CD4-positive, alpha-beta T cell treated with Interleukin-15 for 1 hour (primary cell): ENCODE measurements around the gene PARD3B.

Source experiments
- DNase-seq: peaks from one replicate; pipeline ENCODE4 v3.0.0-alpha.2; 2020

The PARD3B gene

DNA sequence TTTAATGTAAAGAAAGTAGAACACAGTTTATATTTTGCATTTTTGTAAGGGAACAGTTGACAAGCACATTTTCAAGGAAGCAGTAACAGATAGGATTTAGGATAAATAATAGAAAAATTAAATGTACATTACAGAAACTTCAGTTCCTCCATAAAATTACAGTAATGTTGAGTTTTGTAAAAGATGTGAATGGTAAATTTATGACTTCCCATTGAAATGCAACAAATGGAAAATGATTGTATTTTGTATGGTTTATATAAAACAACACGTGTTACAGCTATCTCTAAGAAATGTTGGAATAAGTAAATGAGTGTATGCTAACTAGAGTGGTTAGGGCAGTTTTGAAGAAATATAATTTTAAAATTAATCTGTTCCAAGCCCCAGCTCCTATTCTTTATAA is 227.3 kb downstream of the PARD3B start:
- DNase-seq, result no peak

DNA sequence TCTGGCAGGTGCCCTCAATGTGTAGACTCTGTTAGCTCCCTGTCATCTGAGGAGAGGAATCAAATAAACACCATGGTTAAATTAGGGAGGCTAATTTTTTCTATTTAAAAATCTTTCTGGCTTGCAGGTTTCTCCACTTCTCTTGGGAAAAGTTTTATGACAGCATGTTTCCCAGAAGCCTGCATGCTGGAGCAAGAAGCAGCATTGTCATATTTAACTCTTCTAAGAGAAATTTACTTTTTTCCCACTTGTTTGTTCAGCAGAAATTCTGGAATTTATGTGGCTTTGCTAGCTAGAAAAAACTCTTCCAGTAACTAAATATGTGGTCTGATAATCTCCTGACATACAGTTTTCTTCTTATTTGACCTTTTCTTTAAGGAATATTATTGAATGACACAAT is 230.5 kb downstream of the PARD3B start:
- no peak for DNase-seq

DNA sequence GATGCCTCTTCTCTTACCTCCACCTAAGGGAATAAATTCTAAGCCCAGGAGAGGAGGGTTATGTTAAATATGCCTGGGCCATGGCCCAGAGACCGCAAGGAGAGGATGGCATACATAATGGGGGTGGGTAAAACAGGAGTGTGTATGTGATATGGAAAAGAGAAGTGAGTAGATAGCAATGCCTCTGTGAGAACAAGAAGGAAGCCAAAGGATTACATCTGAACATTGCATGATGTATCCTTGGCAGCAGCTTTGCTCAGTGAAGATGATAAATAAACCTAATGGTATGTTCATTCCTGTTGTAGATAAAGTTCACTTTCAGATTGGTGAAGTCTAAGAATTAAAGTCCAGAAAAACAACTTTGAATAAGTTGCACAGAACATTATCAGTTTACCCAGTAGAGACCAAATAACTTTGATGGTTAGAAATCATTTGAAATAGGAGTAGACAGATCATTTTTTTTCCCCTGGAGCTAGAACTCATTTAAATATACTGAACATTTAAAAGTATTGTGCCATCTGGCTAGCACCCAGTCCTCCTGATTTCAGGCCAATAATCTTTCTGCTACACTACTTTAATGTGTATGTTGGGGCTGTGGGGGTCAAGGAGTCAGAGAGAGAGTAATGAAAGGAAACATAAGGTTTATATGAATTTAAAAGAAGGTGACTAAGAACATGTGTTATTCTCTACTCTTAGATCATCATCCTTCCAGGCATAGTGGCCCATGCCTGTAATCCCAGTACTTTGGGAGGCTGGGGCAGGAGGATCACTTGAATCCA is 231.7 kb downstream of the PARD3B start:
- no peak for DNase-seq

DNA sequence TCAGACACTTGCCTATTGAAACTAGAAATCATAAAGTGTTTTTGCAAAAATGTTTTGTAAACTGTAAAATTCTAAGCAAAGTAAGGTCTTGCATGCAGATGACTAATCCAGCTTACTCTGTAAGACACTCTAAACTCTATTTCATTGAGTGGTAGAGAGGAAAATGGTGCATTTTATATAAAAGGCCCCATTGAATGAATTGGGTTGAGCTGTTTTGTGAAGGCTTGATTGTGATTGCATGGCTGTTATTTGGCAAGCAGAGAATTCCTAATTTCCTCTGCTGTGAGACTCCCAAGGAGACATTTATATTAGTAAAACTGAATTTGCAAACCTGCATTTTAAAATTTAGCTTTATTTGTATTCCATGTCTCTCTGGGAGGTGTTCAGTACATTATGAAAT is 234.5 kb downstream of the PARD3B start:
- no peak for DNase-seq

DNA sequence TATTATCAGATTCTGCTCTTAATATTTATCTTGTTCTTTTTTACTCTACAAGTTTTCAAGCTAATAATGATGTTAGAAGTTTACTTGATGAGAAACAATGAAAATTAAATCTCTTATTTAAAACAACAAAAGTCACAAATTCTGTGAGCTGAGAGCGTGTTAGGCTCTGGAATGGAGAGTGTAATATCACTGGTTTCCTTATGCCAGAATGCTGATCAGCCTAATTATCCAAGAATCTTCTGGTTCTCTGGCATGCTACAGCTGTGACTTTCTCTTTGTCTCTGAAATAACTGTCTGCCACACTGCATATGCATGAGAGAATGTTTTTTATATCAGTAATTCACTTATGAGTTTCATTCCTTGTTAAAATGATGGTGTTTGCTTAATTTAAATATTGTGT is 236.7 kb downstream of the PARD3B start:
- DNase-seq, result no peak

DNA sequence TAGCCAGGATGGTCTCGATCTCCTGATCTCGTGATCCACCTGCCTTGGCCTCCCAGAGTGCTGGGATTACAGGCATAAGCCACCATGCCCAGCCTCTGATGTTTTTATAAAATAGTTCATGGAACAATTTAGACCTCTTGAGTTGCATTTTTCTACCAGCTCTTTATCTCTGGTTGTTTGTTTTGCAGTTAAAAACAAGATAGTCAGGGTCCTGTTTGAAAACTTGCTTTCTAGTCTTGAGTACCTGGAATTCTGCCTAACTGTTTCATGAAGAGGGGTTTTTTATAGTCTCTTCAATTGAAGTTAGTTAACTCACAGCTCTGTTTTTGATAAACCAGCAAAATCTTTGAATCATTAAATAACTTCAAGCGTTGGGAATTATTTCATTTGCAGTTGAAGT is 244.8 kb downstream of the PARD3B start:
- no peak for DNase-seq

DNA sequence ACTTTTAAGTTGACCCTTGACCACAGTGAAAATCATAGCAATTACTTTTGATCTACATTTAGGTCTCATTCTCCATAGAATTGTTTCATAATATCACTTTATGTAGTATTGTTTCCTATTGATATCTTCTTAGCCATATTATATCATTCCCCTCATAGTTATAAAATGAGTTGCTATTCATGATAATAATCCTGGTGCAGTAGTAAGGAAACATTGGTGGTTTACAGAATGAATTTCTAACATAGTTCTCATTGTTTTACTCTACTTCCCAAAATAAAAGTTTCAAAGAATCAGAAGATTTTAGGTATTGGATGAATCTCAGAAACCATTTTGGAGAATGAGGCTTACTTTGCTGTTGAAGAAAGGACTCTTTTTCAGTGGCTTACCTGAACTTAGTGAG is 246.0 kb downstream of the PARD3B start:
- DNase-seq, result no peak

DNA sequence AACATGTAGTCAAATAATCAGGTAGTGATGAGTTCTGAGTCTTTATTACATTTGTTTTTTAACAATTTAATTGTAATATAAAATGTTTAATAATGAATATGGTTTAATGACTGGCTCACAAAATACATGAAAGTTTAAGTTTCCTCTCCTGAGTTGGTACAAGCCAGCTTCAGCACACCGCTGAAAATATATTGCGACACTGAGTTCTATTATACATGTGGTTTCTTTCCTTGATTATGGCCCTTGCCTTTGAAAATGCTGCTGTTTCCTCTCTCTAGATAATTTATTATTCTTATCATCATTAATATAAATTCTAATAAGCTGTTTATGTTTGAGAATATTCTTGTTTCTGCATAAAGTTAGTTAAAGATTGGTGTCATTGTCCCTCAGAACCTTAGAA is 249.3 kb downstream of the PARD3B start:
- no peak for DNase-seq

DNA sequence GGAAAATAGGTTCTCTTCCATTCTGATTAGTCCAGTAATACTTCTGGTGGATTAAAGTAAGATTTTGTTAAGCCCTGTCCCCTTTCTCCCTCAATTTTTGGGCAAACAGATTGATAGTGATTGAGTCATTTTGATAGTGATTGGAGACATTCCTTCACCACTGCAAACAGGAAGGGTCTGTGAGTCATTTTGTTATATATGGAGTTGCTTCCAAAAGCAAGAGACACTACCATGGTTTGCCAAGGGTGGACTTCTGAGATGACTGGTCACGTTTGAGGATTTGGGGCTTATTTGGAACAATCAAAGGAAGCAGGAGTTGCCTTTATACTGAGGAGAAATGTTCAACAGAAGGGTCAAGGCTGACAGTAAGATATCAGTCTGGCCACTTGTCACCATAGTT is 249.9 kb downstream of the PARD3B start:
- DNase-seq, result no peak

DNA sequence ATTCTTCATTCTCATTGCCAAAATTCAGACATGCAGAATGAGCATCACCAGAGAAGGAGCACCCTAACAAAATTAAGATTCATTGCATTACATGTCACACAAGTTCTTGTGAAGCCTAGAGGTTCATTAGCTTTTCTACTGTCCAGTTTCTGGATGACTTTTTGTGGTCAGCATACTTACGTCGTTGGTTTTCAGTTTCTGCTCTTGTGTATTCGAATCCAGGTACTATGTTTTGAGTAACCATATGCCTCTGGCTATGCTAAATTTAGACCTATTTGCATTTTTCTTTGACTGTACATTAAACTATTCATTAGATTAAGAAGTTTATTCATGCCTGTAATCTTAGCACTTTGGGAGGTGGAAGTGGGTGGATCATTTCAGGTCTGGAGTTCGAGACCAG is 251.3 kb downstream of the PARD3B start:
- DNase-seq, result no peak

DNA sequence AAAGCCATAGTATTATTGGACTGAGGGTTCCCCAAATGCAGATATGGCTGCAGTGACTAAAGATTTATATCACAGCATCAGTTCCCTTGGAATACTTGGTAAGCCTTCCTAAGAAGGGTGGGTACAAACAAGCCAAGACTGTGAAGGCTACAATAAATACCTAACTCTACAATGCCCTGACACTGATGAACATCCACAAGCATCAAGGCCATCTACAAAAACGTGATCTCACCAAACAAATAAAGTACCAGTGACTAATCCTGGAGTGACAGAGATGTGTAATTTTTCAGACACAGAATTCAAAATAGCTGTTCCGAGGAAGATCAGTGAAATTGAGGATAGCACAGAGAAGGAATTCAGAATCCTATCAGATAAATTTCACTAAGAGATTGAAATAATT is 254.5 kb downstream of the PARD3B start:
- no peak for DNase-seq

DNA sequence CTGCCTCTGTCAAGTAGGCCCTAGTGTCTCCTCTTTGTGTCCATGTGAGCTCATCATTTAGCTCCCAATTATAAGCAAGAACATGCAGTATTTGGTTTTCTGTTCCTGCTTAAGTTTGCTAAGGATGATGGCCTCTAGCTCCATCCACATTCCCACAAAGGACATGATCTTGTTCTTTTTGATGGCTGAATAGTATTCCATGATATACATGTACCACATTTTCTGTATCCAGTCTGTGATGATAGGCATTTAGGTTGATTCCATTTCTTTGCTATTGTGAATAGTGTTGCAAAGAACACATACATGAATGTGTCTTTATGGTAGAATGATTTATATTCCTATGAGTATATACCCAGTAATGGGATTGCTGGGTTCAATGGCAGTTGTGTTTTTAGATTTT is 263.2 kb downstream of the PARD3B start:
- DNase-seq, result no peak

DNA sequence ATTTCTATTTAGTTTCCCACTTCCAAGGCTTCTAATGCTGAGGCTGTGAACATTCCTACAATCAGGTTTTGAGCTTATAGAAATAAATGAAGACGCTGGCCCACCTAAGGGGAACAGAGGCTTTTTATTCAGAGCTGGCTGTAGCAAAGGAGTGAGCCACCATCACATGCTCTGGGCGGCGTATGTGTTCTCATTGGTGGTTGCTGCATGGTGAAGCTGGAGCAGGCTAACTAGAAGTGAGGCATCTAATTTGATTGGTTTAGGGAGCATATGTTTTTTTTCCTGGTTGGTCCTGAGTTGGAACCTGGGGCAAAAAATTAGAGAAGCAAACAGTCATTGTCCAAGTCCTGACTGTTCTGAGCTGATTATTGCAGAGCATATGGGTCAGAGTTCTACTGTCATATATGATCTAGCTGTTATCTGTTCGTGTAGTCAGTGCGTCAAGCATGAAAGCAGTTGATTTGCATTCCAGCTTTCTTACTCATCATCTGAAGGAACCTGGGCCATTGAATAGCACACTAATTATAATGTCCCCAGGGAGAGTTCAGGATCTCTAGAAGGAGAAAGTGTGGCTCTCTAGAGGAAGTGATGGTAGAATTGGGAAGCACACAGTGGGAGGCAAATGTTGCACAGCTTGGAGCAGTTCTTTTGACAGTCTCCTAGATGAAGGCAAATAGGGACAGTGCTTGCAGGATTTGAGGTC is 279.6 kb downstream of the PARD3B start:
- no peak for DNase-seq

DNA sequence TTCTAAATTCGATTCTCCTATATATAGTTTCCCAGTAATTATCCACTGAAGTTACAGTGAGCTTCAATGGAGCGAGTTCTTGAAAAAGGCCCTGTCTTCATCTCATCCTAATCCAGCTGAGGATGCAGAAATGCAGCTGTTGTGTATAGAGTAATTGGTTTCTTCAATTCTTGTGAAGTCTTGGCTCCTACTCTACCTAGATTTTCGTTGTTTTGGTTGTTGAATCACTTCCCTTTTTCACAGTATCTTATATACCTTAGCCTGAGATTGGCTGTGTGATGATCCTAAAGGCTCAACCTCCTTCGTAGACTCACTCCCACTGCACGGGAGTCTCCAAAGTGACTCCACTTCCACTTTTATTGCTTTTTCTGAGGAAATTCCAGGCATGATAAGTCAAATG is 280.4 kb downstream of the PARD3B start:
- no peak for DNase-seq

DNA sequence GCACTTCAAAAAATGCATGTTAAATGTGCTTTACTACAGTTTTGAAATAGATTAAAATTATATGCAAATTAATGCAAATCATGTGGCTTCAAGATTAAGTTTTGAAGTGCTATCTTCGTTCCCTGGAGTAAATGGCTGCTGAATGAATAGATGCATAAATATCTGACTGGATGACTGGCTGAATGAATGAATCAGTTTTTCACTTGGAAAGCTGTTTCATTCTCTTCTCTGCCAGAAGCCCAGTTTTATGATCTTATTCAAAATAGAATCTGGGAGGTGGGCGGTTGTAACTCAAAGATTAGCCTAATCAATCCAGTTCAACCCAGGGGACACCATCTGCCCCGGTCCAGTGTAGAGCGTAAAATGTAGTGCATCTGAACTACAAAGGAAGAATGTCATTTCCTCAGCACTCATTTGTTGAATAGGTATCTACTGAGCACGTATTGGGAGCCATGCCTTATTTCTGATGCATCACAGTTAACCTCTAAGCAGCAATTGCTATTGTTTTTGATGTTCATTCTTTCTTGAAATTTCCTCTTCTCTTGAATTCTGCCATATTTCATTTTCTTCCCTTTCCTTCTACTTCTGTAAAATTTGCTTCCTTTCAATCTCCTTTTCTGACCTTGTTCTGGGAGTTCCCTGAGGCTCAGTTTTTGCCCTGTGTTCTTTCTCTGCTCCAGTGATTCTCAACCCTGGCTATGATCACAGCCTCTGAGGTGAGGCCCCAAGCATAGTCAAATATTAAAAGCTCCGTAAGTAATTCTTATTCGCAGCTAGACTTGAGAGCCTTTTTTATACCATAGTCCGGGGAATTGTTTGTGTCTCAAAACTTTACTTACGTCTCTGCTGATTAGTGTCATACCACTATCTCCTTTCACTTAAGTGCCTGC is 282.7 kb downstream of the PARD3B start:
- no peak for DNase-seq

DNA sequence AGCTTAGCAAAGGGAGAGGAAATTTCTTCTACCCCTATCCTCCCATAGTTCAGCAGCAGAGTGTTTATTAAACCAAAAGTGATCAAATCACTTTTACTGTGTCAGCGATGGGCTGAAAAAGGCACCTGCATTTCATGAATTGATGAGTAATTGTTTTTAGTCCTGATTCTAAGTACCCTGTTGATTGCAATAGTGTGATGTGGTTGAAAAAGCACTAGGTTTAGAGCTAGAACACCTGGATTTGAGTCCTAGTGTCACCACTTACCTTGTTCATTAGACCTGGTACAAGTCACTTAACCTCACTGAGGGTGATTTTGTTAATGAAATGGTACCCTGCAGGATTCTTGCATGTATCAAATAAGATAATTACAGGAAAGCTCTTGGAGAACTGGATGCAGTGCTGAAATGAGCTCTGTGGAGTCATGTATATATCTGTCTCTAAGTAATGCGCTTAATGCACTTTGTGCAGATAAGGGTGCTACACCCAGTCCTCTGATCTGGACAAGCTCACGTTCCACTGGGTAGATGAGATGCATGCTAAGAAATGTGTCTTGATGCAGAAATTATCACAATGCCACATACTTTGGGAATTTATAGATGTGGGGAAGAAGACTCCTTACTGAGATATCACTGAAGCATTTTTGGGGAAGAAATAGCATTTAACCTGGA is 289.6 kb downstream of the PARD3B start:
- DNase-seq, result no peak

DNA sequence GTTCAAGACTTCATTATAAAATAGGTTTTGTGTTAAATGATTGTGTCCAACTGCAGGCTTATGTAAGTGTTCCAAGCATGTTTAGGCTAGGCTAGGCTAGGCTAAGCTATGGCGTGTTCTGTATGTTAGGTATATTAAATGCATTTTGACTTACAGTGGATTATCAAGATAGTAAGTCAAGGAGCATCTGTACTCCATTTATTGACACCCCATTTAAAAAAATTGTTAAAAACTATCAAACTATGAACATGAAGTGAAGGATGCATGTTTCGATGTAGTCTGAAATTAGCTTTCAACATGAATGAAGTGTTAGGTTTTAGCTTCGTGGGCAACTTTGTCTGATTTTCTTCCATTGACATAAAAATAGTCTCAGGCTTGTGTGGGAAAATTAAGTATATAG is 290.5 kb downstream of the PARD3B start:
- DNase-seq, result no peak

DNA sequence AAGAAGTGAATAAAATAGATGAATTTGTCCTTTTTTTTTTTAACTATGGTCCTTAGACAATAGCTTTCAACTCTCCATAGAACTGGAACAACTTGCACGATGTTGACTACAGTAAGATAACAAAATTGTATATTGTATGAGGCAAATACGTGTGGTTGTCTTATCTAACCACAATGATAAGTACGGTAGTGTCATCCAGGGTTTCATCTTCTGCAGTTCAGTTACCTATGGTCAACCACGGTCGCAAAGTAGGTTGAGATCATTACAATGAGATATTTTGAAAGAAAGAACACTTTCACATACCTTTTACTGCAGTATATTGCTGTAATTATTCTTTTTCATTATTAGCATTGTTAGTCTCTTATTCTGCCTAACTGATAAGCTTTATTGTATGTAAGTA is 295.2 kb downstream of the PARD3B start:
- no peak for DNase-seq

DNA sequence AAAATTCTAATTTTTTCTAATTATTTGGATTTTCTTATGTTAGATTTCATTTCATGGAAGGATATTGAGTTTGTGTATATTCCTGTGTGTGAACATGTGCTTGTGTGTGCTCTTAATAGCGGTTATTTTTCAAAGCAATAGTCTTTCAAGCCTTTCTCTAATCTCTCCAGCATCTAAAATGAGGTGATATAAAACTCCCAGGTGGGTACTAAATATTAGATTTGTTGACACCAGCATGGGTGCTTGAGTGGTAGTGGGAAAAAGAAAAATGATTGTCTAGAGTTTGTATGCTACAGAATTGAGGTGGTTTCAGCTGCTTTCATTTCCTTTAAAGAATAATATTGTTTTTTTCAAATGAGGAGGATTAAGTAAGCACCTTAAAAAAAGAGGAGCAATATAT is 296.8 kb downstream of the PARD3B start:
- DNase-seq, result no peak

DNA sequence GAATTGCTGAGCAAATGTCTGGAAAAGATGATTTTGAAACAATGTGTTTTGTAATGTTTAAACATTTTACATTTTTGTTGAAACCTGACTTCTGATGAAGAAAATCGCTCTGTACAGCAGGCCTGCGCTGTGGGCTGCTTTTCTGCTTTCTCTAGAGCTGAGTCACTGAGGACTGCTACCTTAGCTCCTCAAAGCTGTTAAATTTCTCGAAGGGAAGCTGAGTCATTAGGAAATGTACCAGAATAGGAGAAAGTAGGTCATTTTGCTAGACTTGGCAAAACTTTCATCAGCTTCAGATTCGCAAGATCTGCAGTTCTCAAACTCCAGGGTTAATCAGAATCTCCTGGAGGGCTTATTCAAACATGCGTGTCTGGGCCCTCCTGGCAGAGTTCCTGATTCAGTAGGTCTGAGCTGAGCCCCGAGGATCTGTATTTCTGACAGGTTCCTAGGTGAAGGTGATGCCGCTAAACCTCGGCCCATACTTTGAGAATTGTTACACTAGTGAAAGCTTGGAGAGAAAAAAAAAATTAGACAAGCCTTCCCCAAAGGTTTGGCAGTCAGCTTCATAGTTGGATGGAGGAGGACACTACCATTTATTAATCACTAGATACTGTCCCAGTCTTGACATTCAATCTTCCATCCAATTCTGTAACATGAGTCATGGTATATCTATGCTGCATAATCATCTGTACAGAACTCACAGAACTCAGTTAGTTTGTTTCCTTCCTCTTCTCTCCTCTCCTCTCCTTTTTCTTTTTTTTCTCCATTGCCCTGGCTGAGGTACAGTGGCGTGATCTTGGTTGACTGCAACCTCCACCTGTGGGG is 297.6 kb downstream of the PARD3B start:
- no peak for DNase-seq

DNA sequence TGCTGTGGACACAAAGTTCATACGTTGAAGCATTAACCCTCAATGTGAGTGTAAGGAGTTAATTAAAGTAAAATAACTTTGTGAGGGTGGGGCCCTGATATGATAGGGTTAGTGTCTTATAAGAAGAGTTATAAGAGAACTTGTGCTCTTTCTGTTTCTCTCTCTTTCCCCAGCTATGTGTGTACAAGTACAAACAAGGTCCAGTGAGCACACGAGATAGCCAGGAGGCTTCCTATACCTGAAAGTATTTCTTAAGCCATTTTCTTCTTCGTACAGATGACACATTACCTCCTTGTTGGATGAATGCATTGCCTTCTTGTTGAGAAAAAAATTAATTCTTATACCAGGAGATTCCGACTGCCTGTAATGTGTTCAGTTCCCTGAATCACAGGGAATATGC is 301.2 kb downstream of the PARD3B start:
- DNase-seq, result no peak

DNA sequence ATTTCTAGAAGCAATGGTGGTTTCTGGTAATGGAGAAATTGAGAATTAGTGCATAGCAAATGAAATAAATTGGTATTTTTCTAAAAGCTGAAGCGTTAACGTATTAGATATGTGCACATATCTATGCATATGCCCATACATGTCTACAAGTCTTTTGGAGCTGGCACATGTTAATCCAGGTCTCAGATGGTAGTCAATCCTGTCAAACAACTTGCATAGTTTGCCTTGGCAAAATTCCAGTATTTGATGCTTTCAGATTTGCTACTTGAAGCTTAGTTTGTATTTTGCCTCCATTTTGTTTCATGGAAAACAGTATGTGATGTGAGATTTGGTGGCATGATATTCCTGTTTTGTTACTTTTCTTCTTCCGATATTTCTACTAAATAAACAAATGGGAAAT is 304.6 kb downstream of the PARD3B start:
- no peak for DNase-seq
